ENCODE results near the gene LLPH. TPM values are rescaled to one million over a fixed set of nuclear protein-coding genes. Genes with fewer than 3 reads are reported as not detected.

LLPH gene
- total RNA-seq, 1 experiment from 2014 or later, result 45.6 TPM

GRCh38 chr12:66130267-66131066, at the start of gene LLPH (continued):
- TF ChIP-seq MAX (IDR thresholded peaks at IDR 0.05), result peak; percentile 93
- TF ChIP-seq SRF (IDR thresholded peaks at IDR 0.05; ENCODE audit: low read depth), result no peak; the same call in 1 of the 2 replicates
- no peak for TF ChIP-seq CTCF (IDR thresholded peaks at IDR 0.05 in 2 of 3, conservative IDR thresholded peaks at IDR 0.05 in 1 of 3; ENCODE audit: borderline replicate concordance in 1 of 3, insufficient read depth in 1 of 3, low read depth in 2 of 3, low read length in 2 of 3)
- TF ChIP-seq SP1 (IDR thresholded peaks at IDR 0.05; ENCODE audit: low read depth), result peak; percentile 48

- no peak overlapping the region for H2AFZ ChIP-seq (ENCODE audit: low read depth, low read length, poor library complexity, severe bottlenecking)
- H4K20me1 ChIP-seq (ENCODE audit: insufficient read depth), result no peaks in the 10 kb centered on the region
- intact Hi-C loops (cut with micrococcal nuclease), result no loop called here
- H3K9me2 ChIP-seq (ENCODE audit: insufficient read depth), result no peaks in the 10 kb centered on the region
- H3K4me1 ChIP-seq (ENCODE audit: control insufficient read depth in 1 of 2, insufficient read depth in 2 of 2, low read length in 2 of 2), result no peaks in the 10 kb centered on the region
- POLR2A ChIA-PET, result interaction anchor here (0.9 kb wide), 1 partner anchor 15 kb away, joined by 3 read pairs; no protein-coding TSS in a partner anchor
- no TSS peak for BruUV-seq (replicated peaks)
- H3K9ac ChIP-seq (ENCODE audit: low read length), result no peak overlapping the region
- ATAC-seq (no peak), DNase-seq (ENCODE audit: low read depth, low spot score) (no peak)
- CTCF ChIA-PET, result interaction anchor here (0.6 to 1.2 kb wide), 2 partner anchors 31 to 94 kb away, joined by 3 to 4 read pairs; no protein-coding TSS in a partner anchor
- H3K4me3 ChIP-seq (replicated peaks in 1 of 2; ENCODE audit: low read depth in 1 of 2, low read length in 2 of 2), result no peak overlapping the region
- RAD21 ChIA-PET (ENCODE audit: low non-redundant PET in 1 of 2, low total read pairs in 2 of 2, uncharacterized antibody in 2 of 2, unreplicated experiment in 2 of 2), result no interaction called here
- H3K27me3 ChIP-seq (ENCODE audit: insufficient read depth, low read length), result no peaks in the 10 kb centered on the region; the same call in 1 of the 2 replicates
- TF ChIP-seq YY1 (IDR thresholded peaks at IDR 0.05; ENCODE audit: extremely low read depth, insufficient replicate concordance, low read depth, low read length), result no peak
- no peak for TF ChIP-seq ZFX (IDR thresholded peaks at IDR 0.05)
- no peak for TF ChIP-seq ATF3 (IDR thresholded peaks at IDR 0.05)
- no peak for TF ChIP-seq EZH2phosphoT487 (IDR thresholded peaks at IDR 0.05; ENCODE audit: borderline replicate concordance)
- no peak for TF ChIP-seq SIN3A (IDR thresholded peaks at IDR 0.05; ENCODE audit: low read depth)
- no peak for TF ChIP-seq REST (IDR thresholded peaks at IDR 0.05; ENCODE audit: low read depth)
- H3K36me3 ChIP-seq (ENCODE audit: control insufficient read depth in 1 of 2, insufficient read depth in 2 of 2, low read length in 2 of 2), result no peaks in the 10 kb centered on the region
- H3K27ac ChIP-seq (ENCODE audit: low read depth, low read length), result no peak overlapping the region
- no peak overlapping the region for H3K4me2 ChIP-seq (ENCODE audit: low read length)
- H3K79me2 ChIP-seq (ENCODE audit: insufficient read depth, low read length), result no peaks in the 10 kb centered on the region
- H3K9me3 ChIP-seq (ENCODE audit: control insufficient read depth in 1 of 2, insufficient read depth in 1 of 2, low read depth in 1 of 2, low read length in 2 of 2), result no peaks in the 10 kb centered on the region
Observed at GRCh38 chr12:66176105-66176900, 45.8 kb upstream of the LLPH start.

Data from HCT116 (cell line).